GM12872 (cell line): ENCODE measurements around the gene COLEC11.

Experiments used
- TF ChIP-seq, protein P1 (sequence below): IDR thresholded peaks from 3 replicates; pipeline ENCODE4 v1.5.1; 2011; ENCODE audit warnings: low read depth, mild to moderate bottlenecking, low read length, moderate library complexity; ENCODE audit not compliant: insufficient read depth

COLEC11 gene

DNA sequence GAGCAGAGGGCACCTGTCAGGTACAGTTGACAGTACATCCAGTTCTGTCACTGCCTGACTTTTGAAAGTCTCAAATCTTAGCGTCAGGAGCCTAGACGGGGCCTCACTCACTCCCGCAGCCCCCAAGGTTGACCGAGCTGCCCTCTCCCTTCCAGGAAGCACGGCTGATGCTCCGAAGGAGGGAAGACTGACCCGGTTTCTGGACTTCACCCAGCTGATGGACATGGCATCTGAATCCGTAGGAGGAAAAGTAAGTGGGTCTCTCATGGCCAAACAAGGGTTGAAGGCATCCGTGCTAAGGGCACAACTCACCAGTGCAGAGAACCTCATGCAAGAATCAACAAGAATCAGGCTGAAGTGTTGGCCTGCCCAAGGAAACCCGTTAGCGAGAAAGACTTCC lies 76.0 kb downstream of the COLEC11 start:
- TF ChIP-seq, protein P1, sequence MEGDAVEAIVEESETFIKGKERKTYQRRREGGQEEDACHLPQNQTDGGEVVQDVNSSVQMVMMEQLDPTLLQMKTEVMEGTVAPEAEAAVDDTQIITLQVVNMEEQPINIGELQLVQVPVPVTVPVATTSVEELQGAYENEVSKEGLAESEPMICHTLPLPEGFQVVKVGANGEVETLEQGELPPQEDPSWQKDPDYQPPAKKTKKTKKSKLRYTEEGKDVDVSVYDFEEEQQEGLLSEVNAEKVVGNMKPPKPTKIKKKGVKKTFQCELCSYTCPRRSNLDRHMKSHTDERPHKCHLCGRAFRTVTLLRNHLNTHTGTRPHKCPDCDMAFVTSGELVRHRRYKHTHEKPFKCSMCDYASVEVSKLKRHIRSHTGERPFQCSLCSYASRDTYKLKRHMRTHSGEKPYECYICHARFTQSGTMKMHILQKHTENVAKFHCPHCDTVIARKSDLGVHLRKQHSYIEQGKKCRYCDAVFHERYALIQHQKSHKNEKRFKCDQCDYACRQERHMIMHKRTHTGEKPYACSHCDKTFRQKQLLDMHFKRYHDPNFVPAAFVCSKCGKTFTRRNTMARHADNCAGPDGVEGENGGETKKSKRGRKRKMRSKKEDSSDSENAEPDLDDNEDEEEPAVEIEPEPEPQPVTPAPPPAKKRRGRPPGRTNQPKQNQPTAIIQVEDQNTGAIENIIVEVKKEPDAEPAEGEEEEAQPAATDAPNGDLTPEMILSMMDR, result no peak

DNA sequence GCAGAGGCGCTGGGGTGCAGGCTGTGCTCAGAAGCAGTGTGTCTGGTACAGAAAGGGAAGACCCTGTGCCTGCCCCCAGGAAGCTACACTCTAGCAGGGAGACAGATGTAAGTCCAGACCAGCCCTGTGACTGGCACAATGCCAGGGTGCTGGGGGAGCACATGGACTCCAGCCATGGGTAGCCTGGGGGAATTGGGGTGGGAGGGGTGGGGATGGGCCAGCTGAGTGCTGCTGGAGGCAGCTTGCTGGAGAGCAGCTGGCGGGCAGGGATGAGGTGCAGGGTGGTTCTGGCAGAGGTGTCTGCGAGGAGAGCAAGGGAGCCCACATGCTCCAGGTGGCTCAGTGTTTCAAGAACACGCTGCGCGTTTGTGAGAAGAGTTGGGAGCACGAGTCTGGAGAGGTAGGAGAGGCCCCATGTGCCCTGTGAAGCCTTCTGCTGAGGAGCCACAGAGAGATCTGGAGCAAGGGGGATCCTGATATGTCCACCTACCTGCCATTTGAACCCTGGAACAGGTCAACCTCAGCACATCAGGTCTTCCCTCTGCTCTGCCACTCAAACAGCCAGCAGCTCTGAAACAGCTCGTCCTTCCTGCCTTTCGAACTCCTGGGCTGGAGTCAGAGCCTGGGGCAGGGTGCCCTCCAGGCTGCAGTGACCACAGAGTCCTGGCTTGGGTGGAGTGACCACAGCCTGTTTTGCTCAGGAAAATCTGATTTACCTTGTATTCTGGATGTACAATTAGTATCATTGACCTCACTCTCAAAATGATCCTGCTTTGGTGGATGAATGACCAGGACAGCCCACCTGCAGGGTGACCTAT lies 78.2 kb downstream of the COLEC11 start:
- TF ChIP-seq, protein P1, result no peak

DNA sequence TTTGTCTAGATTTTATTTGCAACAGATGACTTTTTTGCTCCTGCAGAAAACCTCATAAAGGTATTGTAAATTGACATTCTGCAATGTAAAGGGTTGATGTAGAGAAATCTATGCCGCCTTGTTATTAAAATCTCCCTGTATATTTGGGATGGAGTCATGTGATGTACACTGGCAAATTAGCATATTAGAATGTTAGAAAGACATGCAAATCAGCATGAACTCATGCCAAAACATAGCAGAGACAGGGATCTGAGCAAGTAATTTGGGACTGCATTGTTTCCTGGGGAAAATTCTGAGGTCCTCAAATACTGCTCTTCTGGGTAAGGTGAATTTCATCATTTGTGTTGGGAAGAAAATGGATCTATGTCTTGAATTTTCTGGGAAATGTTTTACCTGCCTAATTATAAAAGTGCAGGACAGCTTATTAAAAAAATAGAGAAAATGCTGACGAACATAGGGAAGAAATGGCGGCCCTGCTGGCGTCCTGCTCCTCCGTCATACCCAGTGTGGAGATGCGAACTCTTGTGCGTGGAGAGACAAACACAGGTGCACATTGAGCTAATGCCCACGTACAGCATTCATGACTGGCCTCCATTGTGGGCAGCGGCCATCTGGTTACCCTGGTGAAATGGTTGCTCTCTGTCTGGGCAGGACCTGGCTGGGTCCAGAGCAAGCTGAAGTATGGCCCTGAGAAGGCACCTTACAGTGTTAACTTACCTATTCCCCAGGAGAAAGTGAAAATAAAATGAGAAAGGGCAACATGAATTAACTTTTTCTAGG lies 79.3 kb downstream of the COLEC11 start:
- TF ChIP-seq, protein P1, result no peak

DNA sequence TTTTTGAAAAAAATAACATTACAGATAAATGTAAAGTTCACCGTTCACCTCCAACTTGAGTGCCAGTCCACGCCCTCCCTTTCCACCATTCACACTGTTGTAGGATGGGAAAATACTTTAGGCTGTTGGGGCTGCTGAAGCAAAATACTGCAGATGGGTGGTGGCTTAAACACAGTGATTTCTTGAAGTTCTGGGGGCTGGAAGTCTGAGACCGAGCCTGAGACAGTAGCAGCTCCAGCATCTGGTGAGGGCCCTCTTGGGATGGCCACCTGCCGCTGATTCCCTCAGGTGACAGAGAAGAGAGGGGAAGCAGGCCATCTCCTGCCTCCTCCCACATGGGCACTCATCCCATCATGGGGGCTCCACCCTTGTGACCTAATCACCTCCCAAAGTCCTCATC lies 80.8 kb downstream of the COLEC11 start:
- TF ChIP-seq, protein P1, result no peak

GRCh38 chr2:3677436-3677835 lies 82.5 kb downstream of the COLEC11 start:
- TF ChIP-seq, protein P1, result no peak

DNA sequence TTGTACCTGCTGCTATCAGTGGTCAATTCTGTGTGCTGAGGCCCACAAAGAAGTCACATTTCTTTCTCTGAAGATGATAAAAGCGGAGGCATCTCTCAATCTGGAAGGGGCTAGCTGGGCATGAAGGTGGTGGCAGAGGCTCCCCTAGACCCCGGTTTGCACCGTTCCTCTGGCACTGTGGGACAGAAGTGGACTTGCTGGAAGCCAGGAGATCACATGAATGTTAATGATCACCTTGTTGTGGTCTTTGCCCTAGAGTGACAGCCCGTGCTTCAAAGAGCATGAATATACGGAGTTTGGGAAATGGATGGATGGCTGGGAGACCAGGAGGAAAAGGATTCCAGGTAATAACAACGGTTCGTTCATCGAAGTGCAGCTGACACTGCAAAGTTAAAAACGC lies 83.3 kb downstream of the COLEC11 start:
- TF ChIP-seq, protein P1, result no peak

DNA sequence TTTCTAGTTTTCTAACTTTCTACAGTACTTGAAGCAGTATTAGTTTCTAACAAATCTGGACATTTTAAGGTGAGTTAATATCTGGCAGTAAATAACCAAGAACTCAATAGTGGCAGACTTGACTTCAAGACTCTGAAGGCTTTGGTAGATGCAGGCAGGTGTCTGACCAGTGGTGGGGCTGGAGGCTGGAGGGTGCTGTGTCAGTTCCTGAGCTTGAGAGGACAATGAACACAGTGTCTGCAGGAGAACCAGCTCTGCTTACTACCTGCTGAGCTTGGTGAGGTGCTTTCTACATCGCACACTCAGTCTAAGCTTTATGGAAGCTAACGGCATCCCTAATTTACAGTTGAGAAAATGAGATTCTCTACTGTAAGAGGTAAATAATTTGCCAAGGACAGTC lies 84.3 kb downstream of the COLEC11 start:
- TF ChIP-seq, protein P1, result no peak
